Measurements from ENCODE around the gene SCARF2.
"Not testable (repeated sequence)": the region's sequence is repeated elsewhere in the genome, so short reads cannot be mapped to it uniquely, and the experiment has no call there.

The SCARF2 gene

GRCh38 chr22:20427104-20427944 is 10.3 kb downstream of the SCARF2 start:
- no peak for DNase-seq

GRCh38 chr22:20426259-20426615 is 11.4 kb downstream of the SCARF2 start:
- no peak for DNase-seq

GRCh38 chr22:20425566-20426258 is 11.9 kb downstream of the SCARF2 start:
- no peak for DNase-seq

- no peak for DNase-seq
These were observed 12.6 kb downstream of the SCARF2 start for GRCh38 chr22:20424932-20425565.

- no peak for DNase-seq
These were observed 13.1 kb downstream of the SCARF2 start for GRCh38 chr22:20424568-20424931.

GRCh38 chr22:20423906-20424551 is 13.6 kb downstream of the SCARF2 start:
- no peak for DNase-seq

GRCh38 chr22:20423008-20423905 is 14.4 kb downstream of the SCARF2 start:
- DNase-seq: no peak

GRCh38 chr22:20422271-20423007 is 15.2 kb downstream of the SCARF2 start:
- no peak for DNase-seq

GRCh38 chr22:20421507-20421874 is 16.1 kb downstream of the SCARF2 start:
- no peak for DNase-seq

GRCh38 chr22:20420157-20420842 is 17.3 kb downstream of the SCARF2 start:
- no peak for DNase-seq

GRCh38 chr22:20419664-20419951 is 18.0 kb downstream of the SCARF2 start:
- no peak for DNase-seq

- peak; percentile 79 for DNase-seq
These were observed 19.3 kb downstream of the SCARF2 start for GRCh38 chr22:20418211-20418788.

GRCh38 chr22:20415699-20416098 is 21.9 kb downstream of the SCARF2 start:
- not testable (repeated sequence) for DNase-seq

GRCh38 chr22:20415241-20415640 is 22.4 kb downstream of the SCARF2 start:
- DNase-seq: not testable (repeated sequence)

GRCh38 chr22:20414450-20414849 is 23.2 kb downstream of the SCARF2 start:
- no peak for DNase-seq

- DNase-seq: no peak
These were observed 23.6 kb downstream of the SCARF2 start for GRCh38 chr22:20414059-20414440.

- no peak for DNase-seq
These were observed 24.2 kb downstream of the SCARF2 start for GRCh38 chr22:20413217-20414058.

GRCh38 chr22:20412474-20413216 is 25.0 kb downstream of the SCARF2 start:
- no peak for DNase-seq

GRCh38 chr22:20409385-20409784 is 28.2 kb downstream of the SCARF2 start:
- DNase-seq: not testable (repeated sequence)
